Endothelial cell of umbilical vein (primary cell): Measurements from ENCODE around the gene GMPPB. TPM values are rescaled to one million over a fixed set of nuclear protein-coding genes. Genes with fewer than 3 reads are reported as not detected.

Experiments used
- BruUV-seq: library from RNA; stranded (reverse); fragments of 400-500 nt; replicated peaks from 2 replicates; lab custom pipeline; 2021; lab: Mats Ljungman, UMichigan
- CTCF ChIA-PET: fragments of 300-600, 350-600 bp; sonication (Branson Sonifier 250); formaldehyde crosslinking; loops from one replicate; lab custom pipeline; 2021; ENCODE audit warnings: antibody characterized with exemption, inconsistent platforms; lab: Charles Lee
- POLR2A ChIA-PET: fragments of 300-600, 350-600 bp; sonication (Branson Sonifier 250); formaldehyde crosslinking; loops from one replicate; lab custom pipeline; 2021; ENCODE audit warnings: antibody characterized with exemption, inconsistent platforms; lab: Charles Lee
- DNase-seq: peaks from one replicate; pipeline ENCODE4 v3.0.0-alpha.2; 2011; ENCODE audit warnings: low read depth, low spot score
- FAIRE-seq: peaks from 2 replicates; lab custom pipeline; 2011; peaks lifted over from hg19 to GRCh38; lab: Jason Lieb, UNC
- H2AFZ ChIP-seq: 2 replicates; pipeline ENCODE4 v1.6.0; 2012; ENCODE audit warnings: low read depth, low read length, control low read depth, inconsistent platforms
- H3K27ac ChIP-seq: 2 replicates; pipeline ENCODE4 v1.5.1; 2011; ENCODE audit warnings: low read depth, mild to moderate bottlenecking, control low read depth, low read length, moderate library complexity; ENCODE audit not compliant: insufficient read depth
- H3K27me3 ChIP-seq, 2 experiments: 2 replicates each; pipeline versions ENCODE4 v1.6.0 to v1.6.1; 2011; ENCODE audit warnings: low read length in 2 of 2, mixed read lengths in 1 of 2; ENCODE audit not compliant: control insufficient read depth in 2 of 2, insufficient read depth in 2 of 2
- H3K36me3 ChIP-seq, 2 experiments: 2 replicates in 1 of 2; 3 replicates in 1 of 2; pipeline ENCODE4 v1.5.1; 2011; ENCODE audit warnings: low read length in 2 of 2, mild to moderate bottlenecking in 1 of 2, moderate library complexity in 1 of 2; ENCODE audit not compliant: control insufficient read depth in 2 of 2, insufficient read depth in 2 of 2; ENCODE audit errors: extremely low read depth in 1 of 2
- H3K4me1 ChIP-seq: 3 replicates; pipeline ENCODE4 v1.5.1; 2011; ENCODE audit warnings: mild to moderate bottlenecking, low read length; ENCODE audit not compliant: control insufficient read depth, insufficient read depth; ENCODE audit errors: extremely low read depth
- H3K4me2 ChIP-seq: 2 replicates; pipeline ENCODE4 v1.6.1; 2011; ENCODE audit warnings: low read length, control low read depth, mixed read lengths; ENCODE audit not compliant: insufficient read depth
- H3K4me3 ChIP-seq, 3 experiments: fragments of 200-600 bp in 1 of 3; sonication (generic), shearing (Covaris generic) in 1 of 3; replicated peaks in 1 of 3; 2 replicates each; pipeline ENCODE4 v1.5.1; 2011 to 2016; ENCODE audit warnings: control low read depth in 3 of 3, low read length in 3 of 3, mild to moderate bottlenecking in 2 of 3, inconsistent platforms in 1 of 3, low read depth in 1 of 3, moderate library complexity in 1 of 3; ENCODE audit not compliant: insufficient read depth in 1 of 3
- H3K79me2 ChIP-seq: 2 replicates; pipeline ENCODE4 v1.6.0; 2012; ENCODE audit warnings: low read length, inconsistent platforms; ENCODE audit not compliant: control insufficient read depth, insufficient read depth
- H3K9ac ChIP-seq: replicated peaks from 2 replicates; pipeline ENCODE3; 2011; ENCODE audit warnings: low read length, control low read depth; ENCODE audit not compliant: insufficient read depth; ENCODE audit errors: extremely low read depth
- H3K9me1 ChIP-seq: replicated peaks from 3 replicates; pipeline ENCODE4 v1.6.0; 2011; ENCODE audit warnings: mild to moderate bottlenecking, low read length; ENCODE audit not compliant: control insufficient read depth, insufficient read depth; ENCODE audit errors: extremely low read depth
- H3K9me3 ChIP-seq: replicated peaks from 2 replicates; pipeline ENCODE4 v1.5.1; 2012; ENCODE audit warnings: low read length, inconsistent platforms; ENCODE audit not compliant: control insufficient read depth, insufficient read depth
- H4K20me1 ChIP-seq: replicated peaks from 2 replicates; pipeline ENCODE3; 2011; ENCODE audit warnings: mild to moderate bottlenecking, low read length; ENCODE audit not compliant: control insufficient read depth, insufficient read depth; ENCODE audit errors: extremely low read depth
- EZH2 ChIP-seq: IDR thresholded peaks from 2 replicates; pipeline ENCODE4 v1.6.1; 2012; ENCODE audit warnings: borderline replicate concordance, low read depth, mild to moderate bottlenecking, moderate library complexity, low read length, inconsistent platforms; ENCODE audit not compliant: severe bottlenecking
- FOS ChIP-seq: IDR thresholded peaks from 2 replicates; pipeline ENCODE4 v1.6.1; 2011; ENCODE audit warnings: mild to moderate bottlenecking, low read length, moderate library complexity, borderline replicate concordance; ENCODE audit not compliant: insufficient read depth
- GATA2 ChIP-seq: IDR thresholded peaks from 2 replicates; pipeline ENCODE4 v1.7.0; 2011; ENCODE audit warnings: low read depth, mild to moderate bottlenecking, moderate library complexity, mixed read lengths, low read length; ENCODE audit not compliant: insufficient read length, insufficient read depth
- JUN ChIP-seq: IDR thresholded peaks from 2 replicates; pipeline ENCODE4 v1.6.1; 2011; ENCODE audit warnings: borderline replicate concordance, low read depth; ENCODE audit not compliant: insufficient read length, insufficient read depth
- MYC ChIP-seq: IDR thresholded peaks from one replicate; pipeline ENCODE4 v1.6.1; 2011; ENCODE audit warnings: mild to moderate bottlenecking, low read depth, low read length
- POLR2A ChIP-seq: IDR thresholded peaks from 2 replicates; pipeline ENCODE4 v1.6.1; 2012; ENCODE audit warnings: low read depth, mild to moderate bottlenecking, control low read depth, low read length
- POLR2AphosphoS5 ChIP-seq: IDR thresholded peaks from 2 replicates; pipeline ENCODE4 v1.6.1; 2012; ENCODE audit warnings: low read depth, mild to moderate bottlenecking, control low read depth, low read length, moderate library complexity; ENCODE audit not compliant: insufficient read depth
- dilution Hi-C: fragments of 300-500 bp; cut with MboI; formaldehyde crosslinking; loops from one replicate; pipeline ENCODE4 v1.15.0; 2019; ENCODE audit warnings: low sequenced_read_pairs; ENCODE audit not compliant: extremely low pct_ligation_motif_present
- intact Hi-C: fragments of 100-400 bp; cut with micrococcal nuclease; formaldehyde crosslinking; loops from one replicate; pipeline ENCODE4 v1.10.0; 2022
- polyA plus RNA-seq, 4 experiments: library from polyadenylated mRNA; depleted of rRNA in 3 of 4; stranded (reverse) in 3 of 4; unstranded in 1 of 4; fragments of >200 nt; gene quantifications; 2 replicates each; pipeline versions ENCODE4 v1.2.1 to v1.2.3, GENCODE V29; 2011 to 2012; ENCODE audit warnings: missing spikeins in 1 of 4
- total RNA-seq: library from RNA; stranded (reverse); gene quantifications from 2 replicates; pipeline ENCODE4 v1.2.3, GENCODE V29; 2021
- TF ChIP-seq, protein P1 (sequence below): IDR thresholded peaks from 2 replicates; pipeline ENCODE4 v1.6.1; 2011; ENCODE audit not compliant: insufficient read depth, insufficient read length
- TF ChIP-seq, protein P2 (sequence below), 2 donors: IDR thresholded peaks; 1 replicate in 1 of 2; 2 replicates in 1 of 2; pipeline ENCODE4 v1.5.1; 2011; ENCODE audit warnings: low read length in 2 of 2, mild to moderate bottlenecking in 2 of 2, moderate library complexity in 2 of 2, control low read depth in 1 of 2, inconsistent platforms in 1 of 2, low read depth in 1 of 2; ENCODE audit not compliant: insufficient read depth in 1 of 2; ENCODE audit errors: extremely low read depth in 1 of 2

Gene GMPPB
- total and polyA plus RNA-seq, 2 donors (not counting 3 experiments of a cell fraction or from before 2014, with no cell fraction given) = 52.5 to 62.0 TPM

DNA sequence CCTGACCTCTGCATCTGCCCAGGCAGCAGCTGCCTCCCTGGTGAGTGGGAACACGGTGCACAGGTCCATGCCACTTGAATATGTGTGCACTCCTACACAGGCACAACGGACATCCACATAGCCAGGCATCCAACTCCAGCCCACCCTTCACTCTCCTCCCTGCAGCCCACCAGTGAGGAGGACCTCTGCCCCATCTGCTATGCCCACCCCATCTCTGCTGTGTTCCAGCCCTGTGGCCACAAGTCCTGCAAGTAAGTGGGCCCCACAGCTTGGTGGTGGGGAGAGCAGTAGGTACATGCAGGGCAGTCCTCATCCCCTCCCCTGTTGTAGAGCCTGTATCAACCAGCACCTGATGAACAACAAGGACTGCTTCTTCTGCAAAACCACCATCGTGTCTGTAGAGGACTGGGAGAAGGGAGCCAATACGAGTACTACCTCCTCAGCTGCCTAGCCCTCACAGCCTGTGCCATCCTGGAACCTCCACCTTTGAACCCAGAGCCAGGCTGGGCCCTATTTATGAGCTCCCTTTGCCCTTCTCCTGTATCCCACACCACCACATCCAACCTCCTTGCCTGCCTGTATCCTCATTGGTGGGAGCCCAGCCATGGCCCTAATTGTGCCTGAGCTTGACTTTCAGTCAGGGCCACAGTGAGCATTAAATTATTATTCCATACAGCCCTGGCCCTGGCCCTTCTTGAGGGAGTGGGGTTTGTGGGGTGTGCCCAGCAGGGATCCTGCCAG is 2.7 kb downstream of the GMPPB start:
- Histone ChIP-seq H3K4me2 (no peak overlapping the region), H3K27ac (no peak overlapping the region), H3K79me2 (peaks cover 13% of the 10 kb centered on the region), H2AFZ (no peak overlapping the region), H3K9me1 (no peaks in the 10 kb centered on the region), H4K20me1 (no peaks in the 10 kb centered on the region), H3K4me1 (peaks cover 19% of the 10 kb centered on the region), H3K36me3 (peaks cover 3 to 22% of the 10 kb centered on the region in 2 experiments), H3K4me3 (no peak overlapping the region), H3K9ac (no peak overlapping the region), H3K27me3 (no peaks in the 10 kb centered on the region), H3K9me3 (no peaks in the 10 kb centered on the region)
- dilution Hi-C loops (no loop called here), intact Hi-C loops (loop anchor here (10.0 kb wide), 1 partner anchor 364 kb away; the partner anchor contains the start of gene RBM5)
- TF ChIP-seq MYC = no peak
- TF ChIP-seq POLR2AphosphoS5 = no peak
- TF ChIP-seq GATA2 = no peak
- FAIRE-seq = no peak
- BruUV-seq = TSS peak; percentile 3
- no peak for DNase-seq
- CTCF ChIA-PET = interaction anchor here (1.0 kb wide), 1 partner anchor 118 kb away, joined by 3 read pairs; no protein-coding TSS in a partner anchor
- POLR2A ChIA-PET = no interaction called here

DNA sequence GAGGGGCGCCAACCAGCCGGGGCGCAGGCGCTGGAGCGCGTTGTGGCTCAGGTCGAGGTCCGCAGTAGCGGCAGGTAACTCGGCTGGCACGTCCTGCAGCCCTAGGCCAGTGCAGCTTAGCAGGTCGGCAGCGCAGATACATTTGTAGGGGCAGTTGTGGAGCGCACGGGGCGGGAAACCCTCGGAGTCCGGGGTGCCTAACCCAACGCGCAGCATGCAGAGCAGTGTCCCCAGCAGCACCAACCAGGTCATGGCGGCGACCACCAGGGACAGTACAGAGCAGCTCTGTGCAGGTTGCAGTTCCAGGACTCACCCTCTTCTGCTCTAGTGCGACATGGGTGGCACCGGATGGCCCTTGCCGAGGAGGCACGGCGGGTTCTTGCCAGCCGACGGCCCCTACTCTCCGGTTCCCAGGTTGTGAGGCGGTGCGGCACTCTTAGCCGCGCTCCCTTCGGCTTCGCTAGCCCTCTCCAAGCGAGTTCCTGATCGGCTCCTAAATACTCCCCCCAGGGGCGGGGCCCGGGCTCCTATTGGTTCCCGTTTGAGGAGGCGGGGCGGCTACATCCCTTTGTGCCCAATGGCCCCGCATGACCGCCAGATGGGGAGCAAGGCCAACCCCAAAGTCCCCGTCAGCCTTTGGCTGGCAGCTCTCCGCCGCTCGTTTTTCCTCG is 4.4 kb downstream of the GMPPB start, which contains the start of gene AMIGO3:
Gene AMIGO3 (minus strand): TSS at position 471 of the 671 bp plus-strand sequence. CDS start 219 bp downstream, at position 252.
- no peak within 1 kb of the TSS for H3K9ac ChIP-seq
- peaks cover 14% of the 10 kb centered on the region for H3K4me1 ChIP-seq
- peak within 1 kb of the TSS in 2 of 3 experiments; percentile 2 to 42 for H3K4me3 ChIP-seq
- no peaks in the 10 kb centered on the region for H3K9me3 ChIP-seq
- dilution Hi-C loops = no loop called here
- intact Hi-C loops = loop anchor here (2.0 kb wide), 3 partner anchors 83 to 187 kb away; partner anchors contain the start of gene INKA1
- H3K27me3 ChIP-seq = no peaks in the 10 kb centered on the region
- peak; percentile 88 for FAIRE-seq
- peak; percentile 93 for DNase-seq
- ChIA-PET POLR2A (no interaction called here), CTCF (interaction anchor here (0.7 to 2.5 kb wide), 10 partner anchors 9 to 187 kb away, joined by 3 to 14 read pairs (median 6); partner anchors contain the start of gene INKA1)
- peaks cover 3 to 17% of the 10 kb centered on the region in 2 experiments for H3K36me3 ChIP-seq
- no TSS peak for BruUV-seq
- TF ChIP-seq JUN = no peak
- no peak for TF ChIP-seq FOS
- TF ChIP-seq POLR2A = peak; percentile 91
- TF ChIP-seq GATA2 = no peak
- TF ChIP-seq POLR2AphosphoS5 = peak; percentile 86
- TF ChIP-seq, protein P1, sequence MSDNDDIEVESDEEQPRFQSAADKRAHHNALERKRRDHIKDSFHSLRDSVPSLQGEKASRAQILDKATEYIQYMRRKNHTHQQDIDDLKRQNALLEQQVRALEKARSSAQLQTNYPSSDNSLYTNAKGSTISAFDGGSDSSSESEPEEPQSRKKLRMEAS = no peak
- TF ChIP-seq, protein P2, sequence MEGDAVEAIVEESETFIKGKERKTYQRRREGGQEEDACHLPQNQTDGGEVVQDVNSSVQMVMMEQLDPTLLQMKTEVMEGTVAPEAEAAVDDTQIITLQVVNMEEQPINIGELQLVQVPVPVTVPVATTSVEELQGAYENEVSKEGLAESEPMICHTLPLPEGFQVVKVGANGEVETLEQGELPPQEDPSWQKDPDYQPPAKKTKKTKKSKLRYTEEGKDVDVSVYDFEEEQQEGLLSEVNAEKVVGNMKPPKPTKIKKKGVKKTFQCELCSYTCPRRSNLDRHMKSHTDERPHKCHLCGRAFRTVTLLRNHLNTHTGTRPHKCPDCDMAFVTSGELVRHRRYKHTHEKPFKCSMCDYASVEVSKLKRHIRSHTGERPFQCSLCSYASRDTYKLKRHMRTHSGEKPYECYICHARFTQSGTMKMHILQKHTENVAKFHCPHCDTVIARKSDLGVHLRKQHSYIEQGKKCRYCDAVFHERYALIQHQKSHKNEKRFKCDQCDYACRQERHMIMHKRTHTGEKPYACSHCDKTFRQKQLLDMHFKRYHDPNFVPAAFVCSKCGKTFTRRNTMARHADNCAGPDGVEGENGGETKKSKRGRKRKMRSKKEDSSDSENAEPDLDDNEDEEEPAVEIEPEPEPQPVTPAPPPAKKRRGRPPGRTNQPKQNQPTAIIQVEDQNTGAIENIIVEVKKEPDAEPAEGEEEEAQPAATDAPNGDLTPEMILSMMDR (IDR thresholded peaks at IDR 0.05; ENCODE audit: extremely low read depth in 1 of 2, insufficient read depth in 1 of 2, low read depth in 1 of 2, low read length in 2 of 2) = peak; percentile 21 to 82
- TF ChIP-seq EZH2 = no peak
- TF ChIP-seq MYC = no peak
- peak within 1 kb of the TSS; percentile 4 for H3K4me2 ChIP-seq
- peaks cover 13% of the 10 kb centered on the region for H3K79me2 ChIP-seq
- no peak within 1 kb of the TSS for H2AFZ ChIP-seq
- H4K20me1 ChIP-seq = no peaks in the 10 kb centered on the region
- H3K9me1 ChIP-seq = no peaks in the 10 kb centered on the region
- H3K27ac ChIP-seq = no peak within 1 kb of the TSS
